AG09309 (cell line): Measurements from ENCODE around the gene MYO1D.
"Not testable (repeated sequence)": the region's sequence is repeated elsewhere in the genome, so short reads cannot be mapped to it uniquely, and the experiment has no call there.

ENCODE experiments used
- DNase-seq: peaks from one replicate; pipeline ENCODE4 v3.0.0-alpha.2; 2010; ENCODE audit warnings: low read depth
- H3K4me3 ChIP-seq: 2 replicates; pipeline ENCODE4 v1.5.1; 2011; ENCODE audit warnings: mild to moderate bottlenecking, low read depth, low read length, moderate library complexity; ENCODE audit not compliant: control insufficient read depth
- CTCF ChIP-seq: IDR thresholded peaks from 2 replicates; pipeline ENCODE4 v1.5.1; 2011; ENCODE audit warnings: mild to moderate bottlenecking, low read depth, low read length, inconsistent platforms; ENCODE audit not compliant: insufficient read depth, control insufficient read depth; ENCODE audit errors: missing control alignments

Gene MYO1D

GRCh38 chr17:32876417-32877163 lies at the start of gene MYO1D:
Gene MYO1D (minus strand): TSS chr17:32877124. CDS start chr17:32876872, 252 bp downstream.
- no peak for DNase-seq
- peak; percentile 25 for TF ChIP-seq CTCF
- H3K4me3 ChIP-seq: peak within 1 kb of the TSS; percentile 81

- TF ChIP-seq CTCF: no peak
- no peak for DNase-seq
- H3K4me3 ChIP-seq: no peak overlapping the region
Observed at GRCh38 chr17:32926183-32926582, 49.3 kb upstream of the MYO1D start.

- H3K4me3 ChIP-seq, DNase-seq: not testable (repeated sequence)
Observed at GRCh38 chr17:32923905-32924304, 47.0 kb upstream of the MYO1D start.

GRCh38 chr17:32921017-32921416 lies 44.1 kb upstream of the MYO1D start:
- TF ChIP-seq CTCF: no peak
- H3K4me3 ChIP-seq: no peak overlapping the region
- DNase-seq: no peak

- no peak for DNase-seq
- TF ChIP-seq CTCF: no peak
- H3K4me3 ChIP-seq: no peak overlapping the region
Observed at GRCh38 chr17:32920293-32920692, 43.4 kb upstream of the MYO1D start.

GRCh38 chr17:32919876-32920275 lies 43.0 kb upstream of the MYO1D start:
- not testable (repeated sequence) for H3K4me3 ChIP-seq, DNase-seq

- DNase-seq: no peak
- TF ChIP-seq CTCF: no peak
- H3K4me3 ChIP-seq: no peak overlapping the region
Observed at GRCh38 chr17:32917842-32918241, 40.9 kb upstream of the MYO1D start.

GRCh38 chr17:32917081-32917480 lies 40.2 kb upstream of the MYO1D start:
- TF ChIP-seq CTCF: no peak
- no peak overlapping the region for H3K4me3 ChIP-seq
- DNase-seq: no peak
